ENCODE results near the gene MT1HL1. TPM values are rescaled to one million over a fixed set of nuclear protein-coding genes. Genes with fewer than 3 reads are reported as not detected.
A peak's percentile ranks its signal among the peaks of the same experiment; 100 is the strongest.
"Not testable (repeated sequence)": the region's sequence is repeated elsewhere in the genome, so short reads cannot be mapped to it uniquely, and the experiment has no call there.

Gene MT1HL1
- total and polyA plus RNA-seq, 4 donors: not detected

DNA sequence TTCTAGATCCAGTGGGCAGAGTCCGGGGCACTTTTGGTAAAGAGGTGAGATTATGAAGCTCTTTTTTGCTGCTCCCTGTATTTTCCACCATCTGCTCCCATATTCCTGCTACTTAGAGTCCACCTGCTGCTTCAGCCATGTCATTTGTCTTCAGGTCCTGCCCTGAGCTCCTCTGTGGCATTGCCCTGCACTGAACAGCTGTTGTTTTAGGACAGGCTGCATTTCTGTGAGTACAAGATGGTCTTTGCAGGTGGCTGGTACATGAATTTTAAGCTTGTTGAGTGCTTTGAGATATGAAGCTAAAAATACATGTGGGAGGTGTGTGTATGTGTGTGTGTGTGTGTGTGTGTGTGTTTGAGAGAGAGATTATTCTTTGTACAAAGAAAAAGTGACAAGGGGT lies 21.9 kb downstream of the MT1HL1 start:
- no peak overlapping the region for H3K4me3 ChIP-seq (ENCODE audit: low read depth, low read length)
- DNase-seq (ENCODE audit: low read depth in 4 of 6, low spot score in 6 of 6): peak in 1 of 6 donors; percentile 28
- no CpG with 5 or more reads among the region's 1 CpG for WGBS (ENCODE audit: insufficient coverage)
- H3K9me3 ChIP-seq (ENCODE audit: control insufficient read depth, insufficient read depth, low read length): no peaks in the 10 kb centered on the region
- H3K27me3 ChIP-seq (ENCODE audit: control insufficient read depth, insufficient read depth, low read length): no peaks in the 10 kb centered on the region
- no peaks in the 10 kb centered on the region for H3K4me1 ChIP-seq (ENCODE audit: control insufficient read depth, insufficient read depth, low read length)
- no peak overlapping the region for H3K27ac ChIP-seq (ENCODE audit: low read depth, low read length)
- H3K36me3 ChIP-seq (ENCODE audit: control insufficient read depth, insufficient read depth, low read length): no peaks in the 10 kb centered on the region

- H3K36me3 ChIP-seq (ENCODE audit: control insufficient read depth, insufficient read depth, low read length); H3K27me3 ChIP-seq (ENCODE audit: control insufficient read depth, insufficient read depth, low read length); DNase-seq (ENCODE audit: low read depth in 4 of 6, low spot score in 6 of 6); H3K4me3 ChIP-seq (ENCODE audit: low read depth, low read length); H3K9me3 ChIP-seq (ENCODE audit: control insufficient read depth, insufficient read depth, low read length); H3K27ac ChIP-seq (ENCODE audit: low read depth, low read length); H3K4me1 ChIP-seq (ENCODE audit: control insufficient read depth, insufficient read depth, low read length): not testable (repeated sequence)
- WGBS (ENCODE audit: insufficient coverage): 95% methylated on average over 19 of the region's 20 CpGs
Observed at GRCh38 chr1:236981431-236981830, 22.8 kb downstream of the MT1HL1 start.

DNA sequence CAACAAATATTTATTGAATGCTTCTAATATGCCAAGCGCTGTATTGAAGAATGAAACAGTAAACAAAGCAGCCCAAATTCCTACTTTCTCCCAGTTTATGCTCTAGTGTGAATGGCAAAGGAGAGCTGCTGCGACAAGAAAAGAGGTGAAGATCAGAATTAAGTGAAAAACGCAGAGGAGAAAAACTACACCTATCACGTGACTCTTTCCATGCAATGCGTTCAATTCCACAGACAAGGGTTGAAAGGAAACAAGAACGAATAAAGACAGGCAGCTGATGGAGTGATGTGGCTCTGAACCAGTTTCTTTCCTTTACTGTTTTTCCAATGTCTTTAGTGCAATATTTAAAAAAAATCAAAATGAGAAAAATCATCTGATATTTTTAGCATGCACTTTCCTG lies 23.6 kb downstream of the MT1HL1 start:
- no peaks in the 10 kb centered on the region for H3K4me1 ChIP-seq (ENCODE audit: control insufficient read depth, insufficient read depth, low read length)
- H3K27ac ChIP-seq (ENCODE audit: low read depth, low read length): no peak overlapping the region
- no peaks in the 10 kb centered on the region for H3K36me3 ChIP-seq (ENCODE audit: control insufficient read depth, insufficient read depth, low read length)
- WGBS (ENCODE audit: insufficient coverage): no CpG with 5 or more reads among the region's 6 CpGs
- H3K9me3 ChIP-seq (ENCODE audit: control insufficient read depth, insufficient read depth, low read length): no peaks in the 10 kb centered on the region
- no peaks in the 10 kb centered on the region for H3K27me3 ChIP-seq (ENCODE audit: control insufficient read depth, insufficient read depth, low read length)
- H3K4me3 ChIP-seq (ENCODE audit: low read depth, low read length): no peak overlapping the region
- DNase-seq (ENCODE audit: low read depth in 4 of 6, low spot score in 6 of 6): peak in 1 of 6 donors; percentile 15

- no peaks in the 10 kb centered on the region for H3K27me3 ChIP-seq (ENCODE audit: control insufficient read depth, insufficient read depth, low read length)
- H3K4me3 ChIP-seq (ENCODE audit: low read depth, low read length): no peak overlapping the region
- H3K9me3 ChIP-seq (ENCODE audit: control insufficient read depth, insufficient read depth, low read length): no peaks in the 10 kb centered on the region
- H3K4me1 ChIP-seq (ENCODE audit: control insufficient read depth, insufficient read depth, low read length): no peaks in the 10 kb centered on the region
- no peak overlapping the region for H3K27ac ChIP-seq (ENCODE audit: low read depth, low read length)
- WGBS (ENCODE audit: insufficient coverage): 90% methylated on average over 8 of the region's 13 CpGs
- H3K36me3 ChIP-seq (ENCODE audit: control insufficient read depth, insufficient read depth, low read length): no peaks in the 10 kb centered on the region
- peak in 1 of 6 donors; percentile 6 for DNase-seq (ENCODE audit: low read depth in 4 of 6, low spot score in 6 of 6)
Observed at GRCh38 chr1:236979149-236979900, 24.9 kb downstream of the MT1HL1 start.

DNA sequence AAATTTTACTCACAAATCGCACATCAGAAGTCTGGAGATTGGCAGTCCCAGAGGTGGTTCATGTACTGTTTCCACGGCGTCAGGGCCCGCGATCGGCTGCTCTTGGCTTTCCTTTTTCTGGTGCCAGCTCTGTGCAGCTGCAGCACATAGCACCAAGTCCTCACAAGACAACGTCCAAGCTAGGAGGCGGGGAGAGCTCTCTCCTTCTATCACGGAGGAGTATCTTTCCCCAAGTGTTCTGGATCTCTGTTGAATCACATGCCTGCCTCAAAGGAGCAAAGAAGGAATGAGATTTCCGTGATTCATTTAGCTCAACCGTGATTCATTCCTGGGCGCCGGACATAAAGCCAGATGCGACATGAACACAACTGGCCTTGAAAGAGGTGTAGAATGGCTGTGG lies 25.5 kb downstream of the MT1HL1 start:
- H3K4me1 ChIP-seq (ENCODE audit: control insufficient read depth, insufficient read depth, low read length): no peaks in the 10 kb centered on the region
- no peaks in the 10 kb centered on the region for H3K27me3 ChIP-seq (ENCODE audit: control insufficient read depth, insufficient read depth, low read length)
- 93% methylated on average over 14 of the region's 14 CpGs for WGBS (ENCODE audit: insufficient coverage)
- H3K9me3 ChIP-seq (ENCODE audit: control insufficient read depth, insufficient read depth, low read length): no peaks in the 10 kb centered on the region
- no peaks in the 10 kb centered on the region for H3K36me3 ChIP-seq (ENCODE audit: control insufficient read depth, insufficient read depth, low read length)
- no peak for DNase-seq (ENCODE audit: low read depth in 4 of 6, low spot score in 6 of 6)
- H3K27ac ChIP-seq (ENCODE audit: low read depth, low read length): no peak overlapping the region
- no peak overlapping the region for H3K4me3 ChIP-seq (ENCODE audit: low read depth, low read length)

DNA sequence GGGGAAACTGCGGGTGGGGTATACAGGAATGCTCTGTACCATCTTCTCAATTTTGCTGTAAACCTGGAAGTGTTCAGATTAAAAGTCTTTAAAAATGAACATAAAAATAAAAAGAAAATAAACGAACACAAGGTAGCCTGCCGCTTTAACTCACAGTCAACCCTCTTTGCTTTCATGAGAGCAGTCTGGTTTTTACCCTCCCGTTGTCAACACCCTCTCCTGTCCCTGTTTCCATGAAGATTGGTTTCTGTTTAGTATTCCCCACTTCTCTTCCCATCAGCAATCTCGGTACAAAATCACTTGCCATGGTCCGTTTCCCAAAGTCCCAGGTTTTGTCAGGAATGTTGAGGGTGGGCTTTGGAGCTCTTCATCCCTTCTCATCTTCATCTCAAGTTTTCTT lies 28.8 kb downstream of the MT1HL1 start:
- H3K4me1 ChIP-seq (ENCODE audit: control insufficient read depth, insufficient read depth, low read length): no peaks in the 10 kb centered on the region
- no peak overlapping the region for H3K4me3 ChIP-seq (ENCODE audit: low read depth, low read length)
- no peaks in the 10 kb centered on the region for H3K27me3 ChIP-seq (ENCODE audit: control insufficient read depth, insufficient read depth, low read length)
- no peak for DNase-seq (ENCODE audit: low read depth in 4 of 6, low spot score in 6 of 6)
- H3K9me3 ChIP-seq (ENCODE audit: control insufficient read depth, insufficient read depth, low read length): no peaks in the 10 kb centered on the region
- no peaks in the 10 kb centered on the region for H3K36me3 ChIP-seq (ENCODE audit: control insufficient read depth, insufficient read depth, low read length)
- H3K27ac ChIP-seq (ENCODE audit: low read depth, low read length): no peak overlapping the region
- 100% methylated on average over 1 of the region's 6 CpGs for WGBS (ENCODE audit: insufficient coverage)

DNA sequence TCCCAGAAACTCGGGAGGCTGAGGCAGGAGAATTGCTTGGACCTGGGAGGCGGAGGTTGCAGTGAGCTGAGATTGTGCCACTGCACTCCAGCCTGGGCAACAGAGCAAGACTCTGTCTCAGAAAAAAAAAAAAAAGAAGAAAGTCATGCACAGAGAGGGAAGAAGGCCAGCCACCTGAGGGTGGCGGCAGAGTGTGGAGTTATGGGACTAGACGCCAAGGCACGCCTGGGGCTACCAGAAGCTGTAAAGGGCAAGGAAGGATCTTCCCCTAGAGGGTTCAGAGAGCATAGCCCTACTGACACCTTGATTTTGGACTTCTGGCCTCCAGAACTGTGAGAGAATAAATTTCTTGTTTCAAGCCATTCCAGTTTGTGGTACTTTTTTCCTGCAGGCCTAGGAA lies 30.2 kb downstream of the MT1HL1 start:
- not testable (repeated sequence) for H3K27ac ChIP-seq (ENCODE audit: low read depth, low read length); H3K9me3 ChIP-seq (ENCODE audit: control insufficient read depth, insufficient read depth, low read length); H3K4me3 ChIP-seq (ENCODE audit: low read depth, low read length); H3K36me3 ChIP-seq (ENCODE audit: control insufficient read depth, insufficient read depth, low read length); H3K4me1 ChIP-seq (ENCODE audit: control insufficient read depth, insufficient read depth, low read length); H3K27me3 ChIP-seq (ENCODE audit: control insufficient read depth, insufficient read depth, low read length); DNase-seq (ENCODE audit: low read depth in 4 of 6, low spot score in 6 of 6)
- WGBS (ENCODE audit: insufficient coverage): 78% methylated on average over 5 of the region's 5 CpGs

- no peak for DNase-seq (ENCODE audit: low read depth in 4 of 6, low spot score in 6 of 6)
- Histone ChIP-seq H3K36me3 (ENCODE audit: control insufficient read depth, insufficient read depth, low read length) (no peaks in the 10 kb centered on the region), H3K27ac (ENCODE audit: low read depth, low read length) (no peak overlapping the region), H3K4me1 (ENCODE audit: control insufficient read depth, insufficient read depth, low read length) (no peaks in the 10 kb centered on the region), H3K27me3 (ENCODE audit: control insufficient read depth, insufficient read depth, low read length) (no peaks in the 10 kb centered on the region), H3K9me3 (ENCODE audit: control insufficient read depth, insufficient read depth, low read length) (no peaks in the 10 kb centered on the region), H3K4me3 (ENCODE audit: low read depth, low read length) (no peak overlapping the region)
- WGBS (ENCODE audit: insufficient coverage): no CpG with 5 or more reads among the region's 6 CpGs
Observed at GRCh38 chr1:236966636-236967035, 37.6 kb downstream of the MT1HL1 start.

GRCh38 chr1:236963920-236964319 lies 40.3 kb downstream of the MT1HL1 start:
- Histone ChIP-seq H3K4me1 (ENCODE audit: control insufficient read depth, insufficient read depth, low read length) (no peaks in the 10 kb centered on the region), H3K27me3 (ENCODE audit: control insufficient read depth, insufficient read depth, low read length) (no peaks in the 10 kb centered on the region), H3K36me3 (ENCODE audit: control insufficient read depth, insufficient read depth, low read length) (no peaks in the 10 kb centered on the region), H3K9me3 (ENCODE audit: control insufficient read depth, insufficient read depth, low read length) (no peaks in the 10 kb centered on the region), H3K4me3 (ENCODE audit: low read depth, low read length) (no peak overlapping the region), H3K27ac (ENCODE audit: low read depth, low read length) (no peak overlapping the region)
- no peak for DNase-seq (ENCODE audit: low read depth in 4 of 6, low spot score in 6 of 6)
- 100% methylated on average over 1 of the region's 2 CpGs for WGBS (ENCODE audit: insufficient coverage)

DNA sequence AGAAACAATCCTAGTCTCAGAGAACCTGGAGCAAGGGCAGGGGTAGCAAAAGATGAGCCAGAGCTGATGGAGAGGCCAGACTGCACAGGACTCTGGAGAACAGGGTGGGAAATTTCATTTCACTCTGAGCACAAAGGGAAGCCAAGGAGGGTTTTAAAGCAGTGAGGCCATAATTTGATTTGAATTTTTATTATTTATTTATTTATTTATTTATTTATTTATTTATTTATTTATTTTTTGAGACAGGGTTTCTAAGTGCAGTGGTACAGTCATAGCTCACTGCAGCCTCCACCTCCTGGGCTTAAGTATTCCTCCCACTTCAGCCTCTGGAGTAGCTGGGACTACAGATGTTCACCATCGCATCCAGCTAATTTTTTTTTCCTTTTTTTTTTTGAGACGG lies 45.1 kb downstream of the MT1HL1 start:
- DNase-seq (ENCODE audit: low read depth in 4 of 6, low spot score in 6 of 6): no peak
- Histone ChIP-seq H3K9me3 (ENCODE audit: control insufficient read depth, insufficient read depth, low read length) (no peaks in the 10 kb centered on the region), H3K27me3 (ENCODE audit: control insufficient read depth, insufficient read depth, low read length) (no peaks in the 10 kb centered on the region), H3K27ac (ENCODE audit: low read depth, low read length) (no peak overlapping the region), H3K36me3 (ENCODE audit: control insufficient read depth, insufficient read depth, low read length) (no peaks in the 10 kb centered on the region), H3K4me3 (ENCODE audit: low read depth, low read length) (no peak overlapping the region), H3K4me1 (ENCODE audit: control insufficient read depth, insufficient read depth, low read length) (no peaks in the 10 kb centered on the region)
- no CpG with 5 or more reads among the region's 2 CpGs for WGBS (ENCODE audit: insufficient coverage)

Data from spinal cord (tissue), 10 donors.